NCI-H146 treated with DMSO at 0.1 percent for 48 hours (cell line): Measurements from ENCODE around the gene MYRIP.

ENCODE experiments used
- DNase-seq: peaks from one replicate; lab custom pipeline; 2025; ENCODE audit not compliant: unreplicated experiment; lab: John Stamatoyannopoulos, UW

MYRIP gene

DNA sequence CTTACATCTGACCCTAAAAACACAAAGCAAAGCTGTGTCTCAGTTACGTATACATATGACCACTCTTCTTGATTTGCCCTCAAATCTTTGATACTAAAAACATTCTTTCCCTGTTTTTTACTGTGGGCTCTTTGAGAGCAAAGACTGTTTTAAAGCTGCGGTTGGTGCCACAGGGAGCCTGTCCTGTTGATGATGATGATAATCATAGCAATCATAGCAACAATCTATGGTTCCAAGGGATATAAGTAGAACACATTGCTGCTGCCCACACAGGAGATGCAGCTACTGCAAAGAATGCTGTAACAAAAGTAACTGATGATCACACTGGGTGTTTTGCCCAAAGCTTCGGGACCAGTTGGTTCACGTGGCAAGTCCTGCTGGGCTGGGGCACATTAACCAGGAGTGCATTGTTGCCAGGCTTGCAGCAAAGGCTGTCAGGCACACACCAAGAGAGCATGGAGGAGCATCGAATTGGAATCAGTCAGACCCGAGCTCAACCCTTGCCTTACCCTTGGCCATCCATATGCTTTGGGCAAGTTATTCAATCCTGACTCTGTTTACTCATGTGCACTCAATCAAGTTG is 368.7 kb downstream of the MYRIP start:
- no peak for DNase-seq

DNA sequence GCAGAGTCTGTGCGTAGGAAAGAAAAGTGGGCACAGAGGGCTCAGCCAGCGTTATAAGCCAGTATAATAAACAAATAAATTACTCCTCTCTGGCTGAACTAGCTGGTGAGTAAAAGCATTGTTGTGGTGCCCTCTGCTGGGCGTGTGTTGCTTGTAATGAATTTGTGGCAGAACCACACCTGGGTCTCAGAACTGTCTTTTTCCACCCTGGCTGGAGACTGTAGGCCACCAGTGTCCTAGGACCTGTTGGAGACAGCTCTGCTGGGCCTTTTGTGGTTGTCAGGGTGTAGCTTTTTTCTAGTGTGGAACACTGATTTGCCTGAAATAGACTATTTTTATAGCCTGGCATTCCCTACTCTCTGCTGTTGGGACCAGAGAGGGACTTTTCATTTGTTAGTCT is 369.6 kb downstream of the MYRIP start:
- DNase-seq: peak; percentile 25

DNA sequence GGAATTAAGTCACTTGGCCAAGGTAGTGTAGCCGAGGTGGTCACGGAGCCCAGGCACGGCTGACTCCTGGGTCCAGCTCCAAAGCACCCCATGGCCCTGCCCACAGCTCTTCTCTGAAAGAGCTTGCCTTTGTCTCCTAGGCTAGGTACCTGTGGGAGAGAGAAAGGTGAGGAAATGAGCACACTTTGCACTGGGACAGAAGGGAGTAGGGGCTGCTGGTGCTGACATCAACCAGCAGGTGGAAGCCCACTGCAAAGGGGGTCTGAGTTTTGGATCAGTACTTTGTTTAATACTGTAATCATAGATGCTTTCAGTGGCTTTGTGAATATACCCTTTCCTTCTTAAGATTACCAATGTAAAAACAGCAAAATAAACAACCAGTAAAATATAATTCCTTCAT is 371.8 kb downstream of the MYRIP start:
- no peak for DNase-seq

DNA sequence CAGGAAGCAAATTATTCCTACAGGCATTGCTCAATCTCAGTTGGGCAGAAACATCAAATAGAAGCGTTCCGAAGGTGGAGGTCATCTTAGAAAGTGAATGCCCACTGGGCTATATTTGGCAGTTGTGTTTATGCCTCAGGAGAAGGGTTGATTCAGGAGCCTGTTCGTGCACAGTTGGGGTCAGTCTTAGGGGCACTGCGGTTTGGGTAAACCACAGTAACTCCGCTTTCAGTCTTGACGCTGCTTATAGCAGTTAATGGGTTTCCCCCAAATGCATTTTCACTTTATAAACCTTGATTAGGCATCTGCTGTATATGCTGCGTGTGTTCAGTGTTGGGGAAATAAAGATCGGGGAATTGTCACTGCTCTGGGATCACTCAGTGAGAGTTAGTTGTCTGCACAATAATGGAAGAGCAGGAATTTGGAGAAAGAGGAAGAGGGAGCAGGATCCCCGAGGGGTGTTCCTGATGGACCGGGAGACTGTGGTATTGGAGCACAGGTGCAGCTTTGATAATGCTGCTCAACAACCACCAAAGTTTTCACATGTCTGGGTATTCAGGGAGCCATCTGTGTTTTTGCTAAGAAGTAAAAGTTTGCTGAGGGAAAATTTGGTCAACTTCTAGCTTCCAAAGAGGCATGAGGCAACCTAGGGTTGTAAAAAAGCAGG is 375.8 kb downstream of the MYRIP start:
- DNase-seq: no peak

DNA sequence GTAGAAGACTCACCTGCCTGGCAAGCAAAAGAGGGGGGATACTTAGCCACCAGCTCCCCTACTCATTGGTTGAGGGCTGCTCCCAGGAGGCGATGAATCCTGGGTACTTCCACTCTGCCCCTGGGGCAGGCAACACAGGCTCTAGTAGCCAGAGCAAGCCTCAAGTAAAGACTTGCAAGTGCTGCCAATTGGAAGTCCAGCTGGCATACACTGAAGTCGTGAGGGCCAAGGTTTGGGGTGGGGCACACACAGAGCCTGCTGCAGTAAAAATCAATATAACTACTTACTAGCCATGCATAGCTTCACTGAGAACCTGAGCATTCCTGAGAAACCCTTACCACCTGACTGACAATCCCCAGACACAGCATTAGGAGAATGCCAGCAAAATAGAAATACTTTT is 377.1 kb downstream of the MYRIP start:
- DNase-seq: no peak

DNA sequence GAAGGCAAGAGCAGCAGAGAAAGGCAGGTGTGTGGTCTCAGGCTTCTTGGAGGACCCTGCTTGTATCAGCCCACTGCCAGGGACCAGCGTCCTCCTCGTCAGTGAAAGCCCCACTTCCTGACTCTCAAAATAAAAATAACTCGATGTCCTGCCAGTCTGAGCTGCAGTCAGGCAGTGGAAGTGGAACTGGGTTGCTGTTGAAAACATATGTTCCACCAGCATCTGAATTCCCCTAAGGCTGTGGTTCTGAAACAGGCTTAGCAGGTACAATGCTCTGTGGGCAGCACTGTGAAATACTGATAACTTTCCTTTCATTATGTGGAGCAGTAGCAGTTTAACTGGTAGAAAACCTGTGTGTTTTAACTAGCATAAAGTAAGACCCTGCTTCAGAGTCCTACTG is 378.5 kb downstream of the MYRIP start:
- DNase-seq: no peak

DNA sequence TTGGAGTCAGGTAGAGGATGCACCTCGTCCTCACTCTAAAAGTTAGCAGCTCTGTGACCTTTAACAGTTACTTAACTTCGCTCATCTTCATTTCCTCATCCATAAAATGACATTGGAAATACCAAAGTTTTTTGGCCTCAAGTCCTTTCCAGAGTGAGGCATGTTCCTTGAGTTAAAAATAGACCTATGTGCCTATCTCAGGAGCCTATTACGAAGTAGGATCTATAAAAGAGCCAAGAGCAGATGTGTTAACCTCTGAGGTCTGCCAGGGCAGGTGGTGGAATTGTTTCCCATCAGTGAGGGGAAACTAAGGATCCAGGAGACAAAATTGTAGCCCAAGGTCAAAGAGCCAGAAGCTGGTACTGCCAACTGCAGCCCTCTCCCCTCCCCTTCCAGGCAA is 379.7 kb downstream of the MYRIP start:
- DNase-seq: no peak

DNA sequence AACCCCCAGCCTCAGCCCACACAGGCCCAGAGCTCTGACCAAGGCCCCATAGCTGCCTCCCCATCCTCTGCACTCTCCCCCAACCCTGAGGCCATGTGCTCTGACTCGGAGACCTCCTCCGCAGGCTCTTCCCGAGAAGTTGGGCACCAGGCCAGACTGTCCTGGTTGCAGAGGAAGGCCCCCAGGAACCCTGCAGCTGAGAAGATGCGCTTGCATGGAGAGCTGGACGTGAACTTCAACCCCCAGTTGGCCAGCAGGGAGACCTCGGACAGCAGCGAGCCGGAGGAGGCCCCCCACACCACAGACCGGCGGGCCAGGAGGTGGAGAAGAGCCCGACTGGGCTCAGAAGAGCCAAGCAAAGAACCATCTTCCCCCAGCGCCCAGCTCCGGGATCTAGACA is 380.6 kb downstream of the MYRIP start:
- no peak for DNase-seq

DNA sequence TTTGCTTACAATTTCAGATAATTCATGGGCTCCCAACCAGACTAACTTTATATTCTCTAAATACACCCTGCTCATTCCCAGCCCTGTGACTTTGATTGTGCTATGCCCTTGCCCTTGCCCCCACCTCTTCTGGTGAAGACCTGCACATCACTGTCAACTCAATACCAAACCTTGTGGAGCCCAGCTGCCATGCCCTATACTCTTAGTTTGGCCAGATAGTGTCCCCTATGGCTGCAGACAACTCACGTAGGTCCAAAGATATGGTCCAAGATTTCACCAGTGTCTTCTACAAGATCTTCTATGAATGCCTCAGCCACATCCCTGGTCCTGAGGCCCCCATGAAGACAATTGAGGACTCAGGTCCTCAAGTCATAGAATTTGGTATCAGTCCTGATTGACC is 381.8 kb downstream of the MYRIP start:
- DNase-seq: no peak

DNA sequence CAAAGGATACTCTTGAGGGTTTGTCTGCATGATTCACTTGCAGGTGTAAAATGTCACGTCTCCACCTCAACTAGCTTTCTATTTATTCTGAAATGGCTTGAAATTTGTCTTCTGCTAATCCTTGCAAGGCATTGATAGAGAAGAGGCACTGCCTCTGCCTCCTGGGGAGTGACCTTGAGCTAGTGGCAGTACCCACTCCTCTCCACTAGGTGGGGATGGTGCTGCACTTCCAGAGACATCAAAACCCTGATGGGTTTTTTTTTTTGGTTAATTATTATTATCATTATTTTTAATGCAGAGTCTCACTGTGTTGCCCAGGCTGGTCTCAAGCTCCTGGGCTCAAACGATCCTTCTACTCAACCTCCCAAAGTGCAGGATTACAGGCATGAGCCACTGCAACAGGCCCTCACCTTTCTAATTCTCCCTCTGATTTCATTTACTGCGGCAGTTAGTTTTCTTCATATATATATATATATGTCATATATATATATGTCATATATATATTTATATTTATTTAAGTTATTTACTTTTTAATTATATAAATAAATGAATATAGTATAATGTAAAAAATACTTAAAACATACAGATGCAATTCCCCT is 382.5 kb downstream of the MYRIP start:
- peak; percentile 2 for DNase-seq

DNA sequence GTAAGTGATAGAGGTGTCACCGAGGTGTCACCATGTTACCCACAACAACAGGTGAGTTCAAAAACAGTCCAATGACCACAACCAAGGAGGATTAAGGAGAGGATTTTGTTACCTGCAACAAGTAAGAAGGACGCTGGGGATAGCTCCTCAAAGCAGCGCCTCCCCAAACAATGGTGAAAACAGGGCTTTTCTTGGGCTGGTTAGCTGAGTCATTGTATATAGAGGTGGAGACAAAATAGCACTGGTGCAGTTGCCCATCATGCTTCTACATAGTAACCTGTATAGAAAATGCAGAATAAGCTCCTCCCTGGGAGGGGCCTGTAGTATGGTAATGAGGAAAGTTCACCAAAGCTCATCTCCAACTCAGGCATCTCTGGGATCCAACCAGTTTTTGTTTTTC is 383.2 kb downstream of the MYRIP start:
- no peak for DNase-seq

DNA sequence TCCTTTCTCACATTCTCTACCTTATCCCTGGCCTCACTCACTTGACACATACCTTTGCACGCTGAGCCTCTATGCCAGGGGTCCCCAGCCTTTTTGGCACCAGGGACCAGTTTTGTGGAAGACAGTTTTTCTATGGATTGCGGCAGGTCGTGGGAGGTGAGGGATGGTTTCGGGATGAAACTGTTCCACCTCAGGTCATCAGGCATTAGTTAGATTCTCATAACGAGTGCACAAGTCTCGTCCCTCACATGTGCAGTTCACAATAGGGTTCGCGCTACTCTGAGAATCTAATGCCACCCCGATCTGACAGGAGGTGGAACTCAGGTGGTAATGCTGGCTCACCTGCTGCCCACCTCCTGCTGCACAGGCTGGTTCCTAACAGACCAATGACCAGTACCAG is 387.6 kb downstream of the MYRIP start:
- no peak for DNase-seq

DNA sequence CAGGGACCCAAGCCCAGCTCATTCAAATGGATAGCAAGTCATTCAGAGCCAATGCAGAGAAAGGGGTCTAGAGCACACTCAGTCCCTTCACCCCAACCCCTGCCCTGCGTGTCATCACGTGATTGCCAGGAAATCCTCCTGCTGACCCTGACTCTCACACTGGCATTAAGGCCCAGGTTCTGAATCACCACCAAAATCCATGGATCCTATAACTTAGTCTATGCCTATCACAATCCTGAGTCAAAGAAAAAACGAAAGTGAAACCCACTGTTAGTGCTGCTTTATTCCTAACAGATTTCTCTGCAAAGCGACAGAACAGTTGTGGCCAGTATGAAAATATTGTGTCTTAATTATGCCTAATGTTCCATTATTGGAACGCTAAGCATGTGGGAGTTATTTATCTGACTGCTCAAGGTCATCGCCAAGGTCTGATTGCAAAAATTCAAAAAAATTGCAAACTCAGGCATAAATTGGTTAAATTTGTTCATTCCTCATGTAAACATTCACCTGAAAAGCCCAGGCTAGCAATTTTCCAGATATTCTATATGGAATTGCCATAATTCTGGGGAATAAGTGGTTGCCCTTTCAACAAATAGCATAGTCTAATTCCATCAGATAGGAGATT is 391.4 kb downstream of the MYRIP start:
- no peak for DNase-seq

DNA sequence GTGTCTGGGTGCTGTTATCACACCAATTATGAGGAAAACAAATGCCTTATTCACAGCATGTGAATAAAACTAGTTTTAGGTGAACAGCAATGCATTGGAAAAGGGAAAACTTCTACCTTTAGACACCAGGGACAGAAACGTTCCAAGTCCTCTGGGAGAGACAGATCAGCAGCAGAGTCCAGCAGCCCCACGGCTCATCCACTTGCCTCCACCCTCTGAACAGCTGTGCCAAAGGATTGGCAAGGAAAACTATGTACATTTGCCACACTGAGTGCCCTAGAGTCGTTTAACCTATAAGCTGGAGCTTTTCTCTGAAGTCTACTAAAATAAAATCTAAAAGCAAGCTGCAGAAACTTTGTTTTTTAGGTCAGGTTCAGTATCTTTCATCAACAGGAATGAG is 392.4 kb downstream of the MYRIP start:
- no peak for DNase-seq

DNA sequence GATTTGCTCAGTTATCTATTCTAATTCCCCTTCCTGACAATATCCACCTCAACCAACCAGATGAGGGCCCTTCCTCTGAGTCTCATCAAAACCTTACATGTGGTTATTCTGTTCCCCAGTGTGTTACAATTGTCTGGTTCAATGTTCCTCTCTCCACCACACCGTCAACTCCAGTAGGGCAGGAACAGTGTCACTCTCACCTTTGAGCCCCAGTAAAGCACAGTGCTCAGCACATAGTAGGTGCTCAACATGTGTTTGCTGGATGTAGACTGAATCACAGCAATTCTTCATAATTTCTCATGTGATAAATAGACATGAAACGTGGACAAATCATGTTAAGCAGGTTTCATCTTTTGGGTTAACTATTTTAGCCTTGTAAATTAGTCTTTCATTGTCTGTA is 397.1 kb downstream of the MYRIP start:
- DNase-seq: no peak

DNA sequence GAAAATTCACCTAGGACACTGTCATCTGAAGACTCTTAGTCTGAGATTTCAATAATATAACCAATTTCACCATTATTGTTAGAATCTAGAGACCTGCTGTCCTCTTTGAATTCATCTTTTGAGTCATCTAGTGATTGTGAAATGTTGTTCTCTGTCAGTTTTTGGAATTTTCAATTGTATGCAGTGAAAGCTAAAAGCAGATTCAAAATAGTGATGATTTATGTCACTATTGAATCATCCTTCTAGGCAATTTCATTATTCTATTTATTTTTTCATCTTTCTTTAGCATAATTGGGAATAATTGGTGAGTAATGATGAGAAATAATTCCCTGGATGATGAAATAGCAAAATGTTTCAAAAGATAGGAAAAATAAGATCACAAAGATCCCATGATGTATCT is 398.4 kb downstream of the MYRIP start:
- no peak for DNase-seq

DNA sequence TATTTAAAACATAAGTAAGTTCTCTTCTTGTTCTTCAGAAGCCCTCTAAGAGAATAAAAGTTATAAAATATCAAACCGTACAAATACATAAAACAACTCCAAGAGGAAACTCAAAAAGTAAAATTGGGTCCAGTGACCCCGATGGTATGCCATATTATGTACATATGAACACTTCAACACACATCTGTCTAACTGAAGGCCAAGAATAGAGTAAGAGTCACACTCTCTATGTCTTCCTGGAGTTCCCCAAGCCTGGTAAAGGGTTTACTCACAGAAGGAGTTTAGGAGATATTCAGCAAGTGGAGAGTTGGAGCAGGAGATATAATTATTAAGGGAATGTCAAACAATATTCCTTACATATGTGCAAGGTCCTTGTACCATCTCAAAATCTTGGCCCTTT is 398.8 kb downstream of the MYRIP start:
- no peak for DNase-seq

DNA sequence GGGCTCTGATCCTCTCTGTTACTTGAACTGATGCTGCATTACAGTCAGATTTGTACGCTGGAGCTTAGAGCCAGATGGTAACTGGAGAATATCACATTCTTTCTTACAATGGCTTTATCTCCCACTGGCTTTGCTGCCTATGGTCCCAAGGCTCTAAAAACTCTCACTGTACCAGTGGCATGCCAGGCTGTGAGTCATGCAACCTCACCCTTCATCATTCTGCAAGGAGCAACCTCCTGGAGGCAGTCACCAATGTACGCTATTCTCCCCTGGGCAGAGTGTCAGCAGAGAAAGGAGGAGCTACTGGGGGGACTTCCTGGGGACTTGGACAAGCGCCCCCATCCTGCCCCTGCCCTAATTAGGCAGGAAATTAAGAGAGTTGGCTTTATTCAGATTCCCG is 402.2 kb downstream of the MYRIP start:
- no peak for DNase-seq

DNA sequence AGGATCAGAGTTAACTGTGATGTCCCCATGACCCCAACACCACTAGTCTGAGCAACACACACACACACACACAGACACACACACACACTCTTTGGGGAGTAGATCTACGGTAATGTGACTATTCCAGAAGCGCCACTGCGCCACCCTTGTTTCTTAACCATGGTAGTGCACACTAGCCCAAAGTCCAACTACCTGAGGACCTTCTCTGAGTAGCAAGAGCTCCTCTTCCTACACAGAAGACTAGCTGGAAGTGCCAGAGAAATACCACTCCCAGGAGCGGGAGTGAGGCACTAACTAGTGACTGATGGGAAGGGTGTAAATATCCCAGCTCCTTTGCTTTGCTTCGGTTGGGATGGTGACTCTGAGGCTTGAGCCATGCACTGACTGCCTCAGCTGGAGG is 404.1 kb downstream of the MYRIP start:
- DNase-seq: no peak

DNA sequence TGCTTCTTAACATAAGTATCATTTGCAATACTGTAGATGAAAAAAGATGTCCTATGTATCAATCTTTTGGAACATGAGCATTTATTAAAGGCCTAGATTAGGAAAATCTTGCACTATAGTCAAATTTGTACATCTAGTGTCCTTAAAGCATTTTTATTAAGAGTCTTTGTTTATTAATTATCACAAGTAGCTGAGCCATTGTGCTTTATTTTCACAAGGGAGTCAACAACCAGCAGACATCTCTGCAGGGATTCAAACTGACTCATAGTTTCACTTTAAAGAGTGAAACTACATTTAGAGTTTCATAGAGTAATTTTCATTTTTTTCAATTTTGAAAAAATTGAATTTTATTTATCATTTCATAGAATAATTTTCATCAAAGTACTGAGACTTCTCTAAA is 405.6 kb downstream of the MYRIP start:
- no peak for DNase-seq

DNA sequence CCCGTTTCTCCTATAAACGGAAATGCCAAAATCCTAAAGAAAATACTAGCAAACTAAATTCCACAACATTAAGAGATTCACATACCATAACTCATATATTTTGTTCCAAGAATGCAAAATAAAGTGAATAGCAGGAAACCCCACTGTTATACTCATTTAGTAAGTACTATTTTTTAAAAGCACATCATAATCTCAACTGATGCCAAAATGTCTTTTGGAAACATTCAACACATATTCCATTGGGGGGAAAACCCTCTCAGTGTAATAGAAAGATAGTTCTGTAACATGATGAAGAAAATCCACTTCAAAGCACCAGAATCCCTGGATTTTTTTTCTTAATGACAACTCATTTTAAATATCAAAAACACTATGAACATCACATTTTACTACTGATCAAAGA is 407.1 kb downstream of the MYRIP start:
- no peak for DNase-seq

DNA sequence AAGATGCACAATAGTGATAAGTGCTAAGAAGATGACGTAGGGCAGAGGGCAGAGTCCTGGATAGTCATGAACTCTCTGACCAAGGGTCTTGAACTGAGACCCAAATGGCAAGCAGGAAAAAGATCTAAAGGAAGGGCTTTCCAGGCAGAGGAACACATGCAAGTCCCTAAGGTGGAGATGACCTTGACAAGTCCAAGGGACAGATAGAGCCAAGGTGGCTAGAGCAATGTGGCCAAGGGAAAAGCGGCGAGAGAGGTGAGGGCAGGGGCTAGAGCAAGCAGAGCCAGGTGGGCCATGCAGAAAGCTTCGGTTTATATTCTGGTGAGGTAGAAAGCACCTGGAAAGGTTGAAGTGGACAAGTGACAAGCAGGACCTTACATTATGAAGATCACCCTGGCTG is 414.4 kb downstream of the MYRIP start:
- DNase-seq: no peak
